Muscle of back (tissue), 11 donors: ENCODE results near the gene FMN1. TPM values are rescaled to one million over a fixed set of nuclear protein-coding genes. Genes with fewer than 3 reads are reported as not detected.
"Not testable (repeated sequence)": the region's sequence is repeated elsewhere in the genome, so short reads cannot be mapped to it uniquely, and the experiment has no call there.

Source experiments
- DNase-seq, 3 donors: peaks; one replicate each; pipeline versions ENCODE4 v3.0.0 to v3.0.0-alpha.2; 2013
- polyA plus RNA-seq, 10 donors: library from polyadenylated mRNA; unstranded; fragments of 120-200 nt; gene quantifications; one replicate each; pipeline ENCODE4 v1.2.1, GENCODE V29; 2013; ENCODE audit not compliant: insufficient read length in 10 of 10

Gene FMN1
- polyA plus RNA-seq, 10 donors = 1.5 to 4.5 (median 2.1) TPM

GRCh38 chr15:32974691-32975090 lies 219.8 kb downstream of the FMN1 start:
- DNase-seq = peak in 1 of 3 donors; percentile 36

DNA sequence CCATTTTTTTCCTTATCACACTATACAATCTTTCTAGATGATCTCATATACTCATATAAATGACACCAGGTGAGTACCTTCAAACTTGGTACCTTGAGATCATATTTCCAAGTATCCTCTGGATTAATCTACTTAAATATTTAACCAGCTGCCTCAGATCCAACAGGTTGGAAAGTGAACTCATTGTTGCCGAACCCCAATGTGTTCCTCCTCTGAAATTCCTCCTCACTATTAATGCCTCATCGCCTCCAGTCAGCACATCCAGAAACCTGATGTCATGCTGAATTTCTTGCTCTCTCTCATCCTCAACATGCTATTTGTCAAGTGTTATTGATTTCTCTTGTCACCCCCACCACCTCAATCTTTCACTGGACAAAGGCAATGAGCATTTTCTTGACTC lies 221.8 kb downstream of the FMN1 start:
- DNase-seq = no peak

DNA sequence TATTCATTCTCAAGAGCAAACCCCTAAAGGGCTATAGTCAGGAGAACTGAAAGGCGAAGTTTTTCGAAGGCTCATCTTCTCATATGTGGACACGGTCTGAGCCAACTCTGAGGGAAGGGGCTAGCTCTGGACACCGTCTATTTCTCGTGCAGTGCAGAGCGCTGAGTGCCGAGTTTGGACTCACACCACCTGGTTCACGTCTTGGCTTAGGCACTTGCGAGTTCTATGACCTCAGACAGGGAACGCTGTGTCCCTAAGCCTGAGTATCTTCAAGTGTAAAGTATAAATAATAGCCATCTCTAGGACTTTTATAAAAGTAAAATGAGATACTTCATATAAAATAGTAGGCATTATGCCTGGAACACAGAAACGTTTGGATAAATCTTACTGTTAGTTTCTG lies 223.7 kb downstream of the FMN1 start:
- DNase-seq = no peak

DNA sequence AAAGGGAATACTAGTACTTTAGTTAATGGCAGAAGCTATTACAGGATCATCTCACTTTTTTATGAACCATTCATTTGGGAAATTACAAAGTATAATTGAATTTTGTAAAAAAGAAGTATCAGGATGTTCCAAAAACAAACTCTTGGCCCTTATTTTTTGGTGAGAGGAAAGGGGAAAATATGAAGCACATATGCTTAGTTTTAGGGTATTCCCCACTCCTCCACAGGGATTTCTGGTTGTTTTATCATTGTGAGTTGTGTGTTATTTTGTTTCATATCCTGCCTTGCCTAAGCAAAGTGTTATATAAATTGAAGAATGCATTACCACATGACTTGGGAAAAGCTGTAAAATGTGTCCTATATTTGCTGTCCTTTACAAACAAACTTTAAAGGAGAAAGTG lies 227.0 kb downstream of the FMN1 start:
- peak; percentile 22 to 63 (median 47) for DNase-seq

DNA sequence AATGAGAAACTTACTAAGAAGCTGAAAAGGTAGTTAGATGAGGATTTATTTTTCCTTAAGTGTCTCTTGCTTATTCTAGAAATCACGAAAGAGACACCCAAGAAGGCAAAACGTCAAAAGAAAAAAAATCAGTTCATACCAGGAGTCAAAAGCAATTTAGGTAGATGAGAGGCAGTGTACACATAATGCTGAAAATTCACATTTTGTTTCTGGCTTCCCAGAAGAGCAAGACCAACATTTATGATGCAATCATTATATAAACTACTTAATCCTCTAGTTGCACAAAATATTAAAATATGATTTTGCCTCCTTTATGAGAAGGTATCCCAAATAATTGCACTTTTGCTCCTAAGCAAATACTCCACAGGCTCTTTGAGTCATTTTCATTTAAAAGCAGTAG lies 228.0 kb downstream of the FMN1 start:
- no peak for DNase-seq

GRCh38 chr15:32965897-32966296 lies 228.6 kb downstream of the FMN1 start:
- no peak for DNase-seq

DNA sequence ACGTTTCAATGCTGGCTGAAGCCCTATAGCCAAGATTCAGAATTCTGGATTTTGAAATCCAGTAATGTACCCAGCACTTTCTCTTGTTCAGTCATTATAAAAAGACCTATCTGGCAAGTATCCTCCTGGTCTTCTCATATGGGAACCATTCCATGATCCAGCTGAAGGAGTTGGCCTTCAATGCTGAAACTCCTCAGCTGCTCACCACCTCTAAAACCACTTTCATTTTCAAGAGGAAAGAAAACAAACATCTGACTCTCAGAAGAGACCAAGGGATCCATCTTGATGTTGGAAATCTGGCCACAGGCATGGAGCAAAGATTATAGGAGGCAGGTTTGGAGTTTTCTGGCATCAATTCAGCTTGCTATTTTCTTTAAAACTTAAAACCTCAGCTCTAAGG lies 235.4 kb downstream of the FMN1 start:
- DNase-seq = no peak

DNA sequence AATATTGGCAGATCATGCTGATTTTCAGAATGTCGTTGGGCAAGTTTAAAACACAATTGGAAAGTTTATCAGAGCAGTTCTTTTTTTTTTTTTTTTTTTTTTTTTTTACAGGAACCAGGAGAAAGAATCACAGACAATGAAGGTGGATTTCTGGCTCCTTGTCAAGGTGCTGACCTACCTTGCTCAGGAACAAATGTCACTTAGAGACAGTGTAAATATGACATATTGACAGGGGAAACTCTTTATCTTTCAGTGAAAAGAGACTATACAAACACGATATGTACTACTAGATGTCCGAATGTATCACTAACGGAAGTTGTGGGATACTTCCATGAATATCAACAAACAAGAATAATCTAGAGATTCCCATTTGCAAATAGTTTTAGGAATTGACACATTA lies 237.3 kb downstream of the FMN1 start:
- no peak for DNase-seq

DNA sequence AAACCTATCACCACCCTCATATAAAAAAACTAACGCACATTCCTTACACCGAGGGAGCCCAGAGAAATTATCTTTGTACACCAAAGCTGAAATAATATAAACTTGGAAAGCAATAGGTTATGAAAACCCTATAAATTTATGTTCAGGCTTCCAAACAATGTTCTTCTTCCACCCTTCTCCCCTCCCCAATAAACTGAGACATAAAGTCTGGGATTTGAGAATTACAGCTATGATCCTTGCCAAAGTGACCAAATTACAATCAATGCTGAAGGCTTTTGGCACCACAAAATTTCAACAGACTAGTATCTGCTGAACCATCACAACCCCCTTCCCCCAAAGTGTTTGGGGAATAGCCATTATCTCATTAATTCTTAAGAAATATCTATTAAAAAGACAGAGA lies 237.8 kb downstream of the FMN1 start:
- DNase-seq = peak in 2 of 3 donors; percentile 49 to 51

GRCh38 chr15:32956006-32956405 lies 238.5 kb downstream of the FMN1 start:
- DNase-seq = peak; percentile 59 to 81 (median 75)

GRCh38 chr15:32953533-32953910 lies 241.0 kb downstream of the FMN1 start:
- peak in 1 of 3 donors; percentile 46 for DNase-seq

GRCh38 chr15:32952901-32953532 lies 241.5 kb downstream of the FMN1 start:
- peak in 2 of 3 donors; percentile 63 to 77 for DNase-seq

DNA sequence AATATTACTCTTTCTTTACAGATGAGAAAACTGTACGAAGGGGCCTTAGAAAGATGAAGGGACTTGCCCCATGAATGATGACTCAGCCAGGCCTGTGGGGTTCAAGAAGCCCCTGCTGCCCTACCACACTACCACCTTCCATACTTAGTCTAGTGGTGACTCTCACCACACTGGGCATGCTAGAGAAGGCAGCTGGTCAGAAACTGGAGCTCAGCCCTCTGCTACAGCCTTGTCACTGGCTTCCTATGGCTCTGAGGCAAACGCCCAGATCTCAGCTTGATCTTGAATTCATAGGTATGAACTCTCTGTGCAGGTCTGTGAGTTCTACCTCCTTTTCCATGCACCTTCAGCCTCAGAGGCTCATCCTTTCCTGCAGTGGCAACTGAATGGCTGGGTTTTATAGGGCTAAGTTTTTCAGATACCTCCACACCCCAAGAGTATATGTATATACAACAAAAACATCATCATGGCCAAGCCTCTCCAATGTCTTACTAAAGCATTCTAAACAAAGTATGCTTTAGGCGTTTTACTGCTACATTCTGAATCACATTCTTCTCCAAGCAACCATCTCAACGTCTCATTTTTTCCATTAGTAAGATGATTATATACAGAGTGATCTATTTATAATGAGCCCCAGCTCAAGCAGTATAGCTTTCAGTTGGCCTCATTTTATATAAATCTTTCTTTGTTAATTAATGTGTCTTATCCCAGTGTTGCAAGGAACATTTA lies 242.6 kb downstream of the FMN1 start:
- peak in 1 of 3 donors; percentile 50 for DNase-seq

DNA sequence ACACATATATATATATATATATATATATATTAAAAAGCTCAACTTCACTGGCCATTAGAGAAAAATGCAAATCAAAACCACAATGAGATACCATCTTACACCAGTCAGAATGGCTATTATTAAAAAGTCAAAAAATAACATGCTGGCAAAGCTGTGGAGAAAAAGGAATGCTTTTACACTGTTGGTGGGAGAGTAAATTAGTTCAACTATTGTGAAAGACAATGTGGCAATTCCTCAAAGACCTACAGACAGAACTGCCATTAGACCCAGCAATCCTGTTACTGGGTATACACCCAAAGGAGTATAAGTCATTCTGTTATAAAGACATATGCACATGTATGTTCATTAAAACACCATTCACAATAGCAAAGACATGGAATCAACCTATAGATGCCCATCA lies 244.5 kb downstream of the FMN1 start:
- not testable (repeated sequence) for DNase-seq

GRCh38 chr15:32946210-32946609 lies 248.3 kb downstream of the FMN1 start:
- DNase-seq = no peak

GRCh38 chr15:32944431-32944830 lies 250.1 kb downstream of the FMN1 start:
- DNase-seq = no peak

- no peak for DNase-seq
These were observed 250.8 kb downstream of the FMN1 start for GRCh38 chr15:32943711-32944110.

DNA sequence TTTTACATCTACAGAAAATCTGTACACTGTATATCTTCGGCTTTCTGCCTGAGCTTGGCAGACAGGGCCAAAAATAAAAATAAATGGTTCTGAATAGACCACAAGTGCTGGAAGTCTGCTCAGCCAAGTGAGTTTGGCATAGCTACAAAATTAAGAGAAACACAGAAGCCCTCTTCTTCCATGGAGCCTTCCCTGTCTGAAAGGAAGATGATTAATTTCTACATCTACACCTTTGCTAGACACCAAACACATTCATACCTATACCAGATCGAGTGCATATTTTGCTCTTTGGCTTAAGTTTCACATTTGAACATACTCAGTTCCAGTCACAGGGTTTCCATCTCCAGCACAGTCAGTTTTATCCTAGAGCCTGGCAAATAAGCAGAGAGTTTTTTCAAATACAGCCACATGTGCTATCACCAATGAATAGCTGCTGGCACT lies 252.1 kb downstream of the FMN1 start:
- DNase-seq = peak in 2 of 3 donors; percentile 51 to 61

DNA sequence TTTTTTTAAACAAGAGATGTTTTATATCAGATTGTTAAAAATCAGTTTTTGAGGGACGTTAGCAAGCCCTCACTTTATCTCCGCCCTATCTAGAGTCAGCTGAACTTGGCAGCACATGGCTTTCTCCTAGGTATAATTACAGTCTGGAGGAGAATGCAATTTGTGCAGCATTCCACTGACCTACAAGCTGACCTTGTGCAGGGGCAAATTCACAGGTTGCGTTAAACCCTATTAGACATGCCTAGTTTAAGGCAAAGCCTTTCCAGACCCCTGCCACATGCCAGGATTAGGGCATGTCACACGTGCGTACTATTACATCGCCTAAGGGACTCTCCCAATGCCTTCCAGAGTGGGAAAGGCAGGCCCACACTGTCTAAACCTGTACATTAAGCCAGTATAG lies 252.7 kb downstream of the FMN1 start:
- no peak for DNase-seq

DNA sequence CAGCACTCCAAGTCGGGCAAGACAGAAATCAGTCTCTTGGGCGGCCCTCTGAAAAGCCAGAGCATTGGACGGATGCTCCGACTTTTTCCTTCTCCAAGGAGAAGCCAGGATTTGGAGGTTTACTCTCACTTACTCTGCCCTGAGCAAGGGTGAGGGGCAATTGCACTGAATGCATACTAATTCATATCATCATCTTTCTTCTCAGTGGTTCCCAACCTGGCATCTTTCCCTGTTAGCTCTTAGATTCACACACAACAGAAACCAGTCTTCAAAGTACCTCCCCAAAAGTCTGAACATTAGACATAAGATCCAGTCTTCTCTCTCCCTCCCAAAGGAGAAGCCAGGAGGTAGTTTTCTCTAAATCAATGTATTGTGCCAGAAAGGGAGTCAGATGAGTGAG lies 257.5 kb downstream of the FMN1 start:
- no peak for DNase-seq

DNA sequence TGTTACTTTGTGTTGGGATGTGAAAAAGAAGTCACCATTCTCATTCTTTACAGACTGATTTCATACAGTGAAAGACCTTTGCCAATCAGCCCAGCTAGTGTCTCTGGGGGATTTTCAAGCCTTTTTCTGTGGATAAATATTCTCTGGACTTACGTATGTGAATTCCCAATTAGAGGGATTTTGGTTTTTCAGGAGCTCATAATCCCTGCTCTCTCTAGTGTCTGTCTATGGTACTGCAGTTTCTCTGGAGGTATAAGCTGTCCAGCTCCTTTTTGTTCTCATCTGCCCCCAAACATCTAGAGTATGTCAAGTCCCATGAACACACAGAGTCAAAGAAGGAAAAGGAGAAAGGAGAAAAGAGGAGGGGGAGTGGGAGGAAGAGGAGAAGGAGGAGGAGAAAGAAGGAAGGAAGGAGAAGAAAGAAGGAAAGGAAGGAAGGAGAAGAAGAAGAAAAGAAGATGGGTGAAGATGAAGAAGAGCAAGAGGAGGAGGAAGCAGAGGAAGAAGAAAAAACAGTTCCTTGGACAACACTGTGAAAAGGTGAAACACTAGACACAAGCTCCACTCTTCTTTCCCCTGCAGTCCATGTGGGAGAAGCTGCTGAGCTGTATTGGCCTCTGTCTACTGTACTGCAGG lies 258.1 kb downstream of the FMN1 start:
- peak in 2 of 3 donors; percentile 37 to 49 for DNase-seq

- DNase-seq = no peak
These were observed 259.4 kb downstream of the FMN1 start for GRCh38 chr15:32935139-32935538.

DNA sequence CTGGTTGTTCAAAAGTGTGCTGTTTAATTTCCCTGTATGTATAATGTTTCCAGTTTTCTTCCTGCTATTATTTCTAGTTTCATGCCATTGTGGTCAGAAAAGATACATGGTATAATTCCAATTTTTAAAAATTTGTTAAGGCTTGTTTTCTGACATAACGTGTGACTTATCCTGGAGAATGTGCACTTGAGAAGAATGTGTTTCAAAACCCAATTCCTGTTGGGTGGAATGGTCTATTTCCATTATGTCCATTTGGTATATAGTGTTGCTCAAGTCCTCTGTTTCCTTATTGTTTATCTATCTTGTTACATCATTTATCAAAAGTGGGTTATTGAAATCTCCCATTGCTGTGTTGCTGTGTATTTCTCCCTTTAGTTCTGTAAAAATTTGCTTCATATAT lies 261.3 kb downstream of the FMN1 start:
- DNase-seq = no peak
